HepG2 (cell line): Measurements from ENCODE around the gene AMER3. TPM values are rescaled to one million over a fixed set of nuclear protein-coding genes. Genes with fewer than 3 reads are reported as not detected.

Experiments
- CC2D1A ChIP-seq: sonication (generic); formaldehyde crosslinking; IDR thresholded peaks from 2 replicates; pipeline ENCODE4 v1.8.1; 2023; ENCODE audit warnings: mild to moderate bottlenecking, missing genetic modification reagents
- MED8 ChIP-seq: sonication (generic); formaldehyde crosslinking; IDR thresholded peaks from 2 replicates; pipeline ENCODE4 v1.8.1; 2023; ENCODE audit warnings: mild to moderate bottlenecking, missing genetic modification reagents; ENCODE audit not compliant: insufficient replicate concordance
- SCMH1 ChIP-seq: sonication (generic); formaldehyde crosslinking; IDR thresholded peaks from 2 replicates; pipeline ENCODE4 v1.9.0; 2021; ENCODE audit warnings: missing genetic modification reagents, mild to moderate bottlenecking, borderline replicate concordance
- ZNF282 ChIP-seq: fragments of 450-650 bp; IDR thresholded peaks from 2 replicates; pipeline ENCODE4 v1.6.1; 2018; ENCODE audit not compliant: partially characterized antibody
- ZNF292 ChIP-seq: sonication (generic); formaldehyde crosslinking; IDR thresholded peaks from 2 replicates; pipeline ENCODE4 v1.8.1; 2022; ENCODE audit warnings: mild to moderate bottlenecking, low read depth, missing genetic modification reagents, borderline replicate concordance
- ZNF558 ChIP-seq: sonication (generic); formaldehyde crosslinking; IDR thresholded peaks from 2 replicates; pipeline ENCODE4 v1.9.0; 2022; ENCODE audit warnings: mild to moderate bottlenecking, missing genetic modification reagents, borderline replicate concordance
- polyA plus RNA-seq, 8 experiments: library from polyadenylated mRNA; depleted of rRNA in 3 of 8; stranded (reverse) in 7 of 8; unstranded in 1 of 8; fragments of >200 nt; fragmentation: Illumina TruSeq in 4 of 8; extraction: Trizol in 4 of 8; gene quantifications; 2 replicates each; pipeline versions ENCODE4 v1.2.1 to v1.2.3, GENCODE V29; 2011 to 2016; ENCODE audit warnings: low read depth in 4 of 8, missing spikeins in 1 of 8, mixed read lengths in 1 of 8; ENCODE audit not compliant: insufficient read depth in 1 of 8
- total RNA-seq, 5 experiments: library from RNA; depleted of rRNA; stranded (reverse); fragments of >200 nt; fragmentation: Illumina TruSeq; extraction: Trizol; gene quantifications; 2 replicates each; pipeline ENCODE4 v1.2.3, GENCODE V29; 2016; ENCODE audit warnings: low read depth in 1 of 5
- TF ChIP-seq, protein P1 (sequence below): sonication (generic); formaldehyde crosslinking; IDR thresholded peaks from 2 replicates; pipeline ENCODE4 v1.5.0; 2020; ENCODE audit warnings: mild to moderate bottlenecking, missing genetic modification reagents
- TF ChIP-seq, protein P2 (sequence below): sonication (generic); formaldehyde crosslinking; IDR thresholded peaks from 2 replicates; pipeline ENCODE4 v1.4.0; 2020; ENCODE audit warnings: mild to moderate bottlenecking, missing genetic modification reagents

The AMER3 gene
- total and polyA plus RNA-seq, 2 of the 13 experiments (the other 11 are each of a cell fraction or from before 2014, with no cell fraction given): not detected

DNA sequence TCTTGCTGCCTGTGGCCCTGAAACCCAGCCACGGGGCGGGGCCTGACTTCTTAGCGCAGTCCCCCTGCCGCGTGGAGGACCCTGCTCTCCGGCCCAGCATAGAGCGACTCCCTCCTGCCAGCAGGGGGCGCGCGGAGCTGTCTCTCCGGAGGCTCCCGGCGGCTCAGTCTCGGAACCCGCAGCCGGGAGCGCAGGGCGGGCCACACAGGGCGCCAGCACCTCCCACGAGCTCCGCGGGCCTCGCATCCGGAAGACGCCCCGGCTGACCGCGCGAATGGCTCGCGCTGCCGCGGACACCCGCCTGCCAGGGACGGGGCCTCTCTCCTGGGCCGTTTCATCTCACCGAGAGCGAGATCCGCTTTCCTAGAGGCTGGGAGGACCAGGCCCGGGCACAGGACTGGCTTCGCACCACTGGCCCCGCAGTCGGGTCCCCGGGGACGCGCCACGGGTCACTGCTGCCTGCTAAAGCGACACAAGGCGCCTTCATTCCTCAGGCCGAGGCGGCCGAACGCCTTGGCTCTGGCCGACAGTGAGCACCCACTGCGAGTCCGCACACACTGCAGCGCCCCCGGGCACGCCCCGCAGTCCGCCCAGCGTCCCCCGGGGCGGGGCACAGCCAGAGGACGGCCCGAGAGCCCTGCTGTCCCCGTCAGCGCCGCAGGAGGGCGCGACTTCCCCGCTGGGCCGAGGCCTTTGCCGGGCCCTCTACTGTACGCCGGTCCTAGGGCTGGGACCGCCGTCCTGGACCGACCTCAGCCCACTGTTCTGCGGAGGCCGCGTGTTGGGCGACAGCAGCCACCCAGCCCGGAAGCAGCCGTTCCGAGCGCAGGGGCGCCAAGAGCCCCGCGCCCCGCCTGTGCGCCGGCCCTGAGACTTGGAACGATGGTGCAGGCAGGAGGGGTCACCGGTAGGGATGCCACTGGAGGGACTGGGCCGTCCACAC, 42.4 kb downstream of the AMER3 start (continued):
- TF ChIP-seq ZNF292 (CRISPR knock-in tag): no peak
- TF ChIP-seq MED8 (CRISPR knock-in tag): peak; percentile 53
- no peak for TF ChIP-seq SCMH1 (CRISPR knock-in tag)
- no peak for TF ChIP-seq CC2D1A (CRISPR knock-in tag)
- TF ChIP-seq, protein P1, sequence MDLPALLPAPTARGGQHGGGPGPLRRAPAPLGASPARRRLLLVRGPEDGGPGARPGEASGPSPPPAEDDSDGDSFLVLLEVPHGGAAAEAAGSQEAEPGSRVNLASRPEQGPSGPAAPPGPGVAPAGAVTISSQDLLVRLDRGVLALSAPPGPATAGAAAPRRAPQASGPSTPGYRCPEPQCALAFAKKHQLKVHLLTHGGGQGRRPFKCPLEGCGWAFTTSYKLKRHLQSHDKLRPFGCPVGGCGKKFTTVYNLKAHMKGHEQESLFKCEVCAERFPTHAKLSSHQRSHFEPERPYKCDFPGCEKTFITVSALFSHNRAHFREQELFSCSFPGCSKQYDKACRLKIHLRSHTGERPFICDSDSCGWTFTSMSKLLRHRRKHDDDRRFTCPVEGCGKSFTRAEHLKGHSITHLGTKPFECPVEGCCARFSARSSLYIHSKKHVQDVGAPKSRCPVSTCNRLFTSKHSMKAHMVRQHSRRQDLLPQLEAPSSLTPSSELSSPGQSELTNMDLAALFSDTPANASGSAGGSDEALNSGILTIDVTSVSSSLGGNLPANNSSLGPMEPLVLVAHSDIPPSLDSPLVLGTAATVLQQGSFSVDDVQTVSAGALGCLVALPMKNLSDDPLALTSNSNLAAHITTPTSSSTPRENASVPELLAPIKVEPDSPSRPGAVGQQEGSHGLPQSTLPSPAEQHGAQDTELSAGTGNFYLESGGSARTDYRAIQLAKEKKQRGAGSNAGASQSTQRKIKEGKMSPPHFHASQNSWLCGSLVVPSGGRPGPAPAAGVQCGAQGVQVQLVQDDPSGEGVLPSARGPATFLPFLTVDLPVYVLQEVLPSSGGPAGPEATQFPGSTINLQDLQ: no peak; the same call in none of the 2 replicates
- TF ChIP-seq, protein P2, sequence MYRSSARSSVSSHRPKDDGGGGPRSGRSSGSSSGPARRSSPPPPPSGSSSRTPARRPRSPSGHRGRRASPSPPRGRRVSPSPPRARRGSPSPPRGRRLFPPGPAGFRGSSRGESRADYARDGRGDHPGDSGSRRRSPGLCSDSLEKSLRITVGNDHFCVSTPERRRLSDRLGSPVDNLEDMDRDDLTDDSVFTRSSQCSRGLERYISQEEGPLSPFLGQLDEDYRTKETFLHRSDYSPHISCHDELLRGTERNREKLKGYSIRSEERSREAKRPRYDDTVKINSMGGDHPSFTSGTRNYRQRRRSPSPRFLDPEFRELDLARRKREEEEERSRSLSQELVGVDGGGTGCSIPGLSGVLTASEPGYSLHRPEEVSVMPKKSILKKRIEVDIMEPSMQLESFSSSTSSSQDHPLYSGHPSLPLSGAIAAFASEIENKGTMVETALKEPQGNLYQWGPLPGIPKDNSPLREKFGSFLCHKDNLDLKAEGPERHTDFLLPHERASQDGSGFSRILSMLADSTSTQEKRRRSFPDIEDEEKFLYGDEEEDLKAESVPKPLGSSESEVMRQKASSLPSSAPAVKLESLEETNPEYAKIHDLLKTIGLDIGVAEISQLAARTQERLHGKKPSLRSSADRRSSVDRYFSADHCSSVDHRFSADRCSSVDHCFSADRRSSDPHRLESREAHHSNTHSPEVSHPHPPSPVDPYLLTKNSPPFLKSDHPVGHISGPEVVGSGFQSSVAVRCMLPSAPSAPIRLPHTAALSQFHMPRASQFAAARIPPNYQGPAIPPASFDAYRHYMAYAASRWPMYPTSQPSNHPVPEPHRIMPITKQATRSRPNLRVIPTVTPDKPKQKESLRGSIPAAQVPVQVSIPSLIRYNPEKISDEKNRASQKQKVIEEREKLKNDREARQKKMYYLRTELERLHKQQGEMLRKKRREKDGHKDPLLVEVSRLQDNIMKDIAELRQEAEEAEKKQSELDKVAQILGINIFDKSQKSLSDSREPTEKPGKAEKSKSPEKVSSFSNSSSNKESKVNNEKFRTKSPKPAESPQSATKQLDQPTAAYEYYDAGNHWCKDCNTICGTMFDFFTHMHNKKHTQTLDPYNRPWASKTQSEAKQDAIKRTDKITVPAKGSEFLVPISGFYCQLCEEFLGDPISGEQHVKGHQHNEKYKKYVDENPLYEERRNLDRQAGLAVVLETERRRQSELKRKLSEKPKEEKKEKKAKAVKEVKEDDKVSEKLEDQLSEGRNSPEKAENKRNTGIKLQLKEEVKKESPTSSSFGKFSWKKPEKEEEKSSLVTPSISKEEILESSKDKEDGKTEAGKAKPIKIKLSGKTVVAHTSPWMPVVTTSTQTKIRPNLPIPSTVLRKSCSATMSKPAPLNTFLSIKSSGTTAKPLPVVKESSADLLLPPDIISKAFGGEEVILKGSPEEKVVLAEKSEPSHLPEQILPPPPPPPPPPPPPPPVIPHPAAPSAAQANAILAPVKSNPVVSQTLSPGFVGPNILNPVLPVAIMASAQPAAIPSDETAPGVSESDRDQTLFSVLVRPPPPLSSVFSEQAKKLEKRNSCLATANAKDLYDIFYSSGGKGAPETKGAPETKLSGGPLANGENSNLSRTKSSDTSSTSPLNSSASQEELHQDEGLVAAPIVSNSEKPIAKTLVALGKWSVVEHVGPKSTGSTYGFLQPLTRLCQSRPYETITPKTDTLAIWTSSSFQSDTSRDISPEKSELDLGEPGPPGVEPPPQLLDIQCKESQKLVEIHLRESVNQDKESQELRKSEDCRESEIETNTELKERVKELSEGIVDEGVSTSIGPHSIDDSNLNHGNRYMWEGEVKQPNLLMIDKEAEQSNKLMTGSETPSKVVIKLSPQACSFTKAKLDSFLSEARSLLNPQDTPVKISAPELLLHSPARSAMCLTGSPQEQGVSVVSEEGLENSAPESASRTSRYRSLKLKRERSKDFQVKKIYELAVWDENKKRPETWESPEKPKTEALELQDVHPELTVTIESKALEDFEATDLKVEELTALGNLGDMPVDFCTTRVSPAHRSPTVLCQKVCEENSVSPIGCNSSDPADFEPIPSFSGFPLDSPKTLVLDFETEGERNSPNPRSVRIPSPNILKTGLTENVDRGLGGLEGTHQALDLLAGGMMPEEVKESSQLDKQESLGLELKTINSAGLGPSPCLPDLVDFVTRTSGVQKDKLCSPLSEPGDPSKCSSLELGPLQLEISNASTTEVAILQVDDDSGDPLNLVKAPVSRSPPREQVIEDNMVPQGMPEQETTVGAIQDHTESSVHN (CRISPR knock-in tag): no peak
- TF ChIP-seq ZNF558 (CRISPR knock-in tag): peak; percentile 95; the same call in 1 of the 2 replicates
- TF ChIP-seq ZNF282: no peak
